ENCODE measurements around the gene RBM28.

RBM28 gene

DNA sequence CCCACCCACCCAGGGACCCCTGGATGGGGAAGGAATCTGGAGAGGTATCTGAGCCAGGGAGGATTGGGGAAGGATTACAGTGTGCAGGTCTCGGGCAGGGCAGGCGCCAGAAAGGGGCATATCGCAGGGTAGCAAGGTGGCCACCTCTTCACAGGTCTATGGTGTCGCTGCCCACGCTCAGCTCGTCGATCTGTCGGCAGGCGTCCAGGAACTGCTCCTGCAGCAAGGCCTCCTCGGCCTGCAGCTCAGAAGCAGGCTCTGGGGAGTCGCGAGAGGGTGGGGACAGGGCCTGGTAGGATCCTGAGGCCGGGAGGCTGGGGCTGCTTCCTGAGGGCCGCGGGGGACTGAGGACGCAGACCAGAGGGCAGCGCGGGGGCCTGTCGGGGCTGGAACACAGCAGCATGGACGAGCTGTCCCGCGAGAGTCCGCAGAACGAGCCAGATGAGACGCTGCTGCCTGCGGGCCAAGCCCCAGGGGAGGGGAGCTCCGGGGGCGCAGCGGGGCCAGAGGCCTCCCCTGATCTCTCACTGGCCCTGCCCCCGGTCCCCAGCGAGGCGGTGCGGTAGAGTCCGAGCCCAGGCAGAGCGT lies 7.1 kb upstream of the RBM28 start:
- in situ Hi-C loops (cut with HindIII; ENCODE audit: low sequenced_read_pairs) = loop anchor here (5.0 kb wide), 1 partner anchor 56 kb away; the partner anchor contains the start of gene IMPDH1

DNA sequence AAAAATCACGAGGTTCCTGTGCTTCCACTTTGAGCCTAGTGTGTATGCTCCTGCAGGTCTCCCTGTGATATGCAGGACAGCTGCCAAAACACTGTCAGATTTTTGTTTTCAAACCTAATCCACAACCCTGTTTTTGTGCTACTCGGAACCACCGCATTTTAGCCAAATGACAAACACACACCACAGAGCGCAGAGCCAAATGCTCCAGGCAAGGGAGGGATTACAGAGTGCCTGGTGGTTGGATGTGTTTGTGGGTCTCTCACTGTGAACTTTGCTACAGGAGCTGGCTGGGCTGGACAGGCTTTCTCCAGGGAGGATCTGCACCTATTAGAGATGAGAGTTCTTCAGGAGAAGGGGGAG lies 5.7 kb upstream of the RBM28 start:
- in situ Hi-C loops (cut with HindIII; ENCODE audit: low sequenced_read_pairs) = loop anchor here (5.0 kb wide), 1 partner anchor 113 kb away; no protein-coding TSS in a partner anchor

DNA sequence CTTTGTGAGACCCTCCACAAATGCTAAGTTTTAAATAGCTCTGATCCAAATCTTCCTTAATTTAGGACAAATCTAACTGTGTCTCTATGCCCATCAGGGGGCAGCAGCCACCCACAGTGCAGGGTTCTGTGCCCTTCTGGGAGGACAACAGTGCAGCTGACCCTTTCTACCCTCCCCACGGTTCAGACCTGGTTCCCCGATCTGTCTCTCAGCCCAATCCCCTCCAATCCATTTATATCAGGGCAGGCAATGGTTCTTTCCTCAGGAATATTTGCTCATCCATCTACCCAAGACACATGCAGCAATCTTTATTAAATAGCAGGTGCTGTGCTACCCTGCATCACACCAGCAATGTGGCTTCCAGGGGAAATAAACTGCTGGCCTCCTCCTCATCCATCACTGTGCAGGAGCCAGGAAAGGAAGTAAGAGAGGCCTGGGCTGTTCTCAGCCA lies 4.0 kb upstream of the RBM28 start:
- in situ Hi-C loops (cut with HindIII; ENCODE audit: low sequenced_read_pairs) = loop anchor here (5.0 kb wide), 1 partner anchor 115 kb away; no protein-coding TSS in a partner anchor

DNA sequence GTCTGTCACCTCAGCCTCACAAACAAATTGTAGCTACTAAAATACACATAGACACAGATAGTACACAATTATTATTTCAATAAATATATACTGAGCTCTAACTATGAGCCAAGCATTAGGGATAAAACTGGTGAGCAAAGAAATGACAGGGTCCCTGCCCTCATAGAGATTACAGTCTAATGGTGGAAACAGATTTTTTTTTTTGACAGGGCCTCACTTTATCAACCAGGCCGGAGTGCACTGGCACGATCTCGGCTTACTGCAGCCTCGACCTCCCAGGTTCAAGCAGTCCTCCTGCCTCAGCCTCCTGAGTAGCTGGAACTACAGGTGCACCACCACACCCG lies 695 bp upstream of the RBM28 start:
- in situ Hi-C loops (cut with HindIII; ENCODE audit: low sequenced_read_pairs) = no loop called here

DNA sequence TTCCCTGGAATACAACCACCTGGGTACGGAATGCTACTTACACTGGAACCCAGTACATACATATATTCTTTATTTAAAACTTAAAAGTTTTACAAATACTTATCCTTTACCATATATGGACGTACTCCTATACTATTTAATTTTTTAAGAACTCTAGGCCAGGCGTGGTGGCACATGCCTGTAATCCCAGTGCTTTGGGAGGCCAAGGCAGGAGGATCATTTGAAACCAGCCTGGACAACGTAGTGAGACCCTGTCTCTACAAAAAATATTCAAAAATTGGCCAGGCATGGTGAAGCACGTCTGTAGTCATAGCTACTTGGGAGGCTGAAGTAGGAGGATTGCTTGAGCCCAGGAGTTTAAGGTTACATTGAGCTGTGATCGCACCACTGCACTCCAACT lies 2.0 kb downstream of the RBM28 start:
- in situ Hi-C loops (cut with HindIII; ENCODE audit: low sequenced_read_pairs) = no loop called here

DNA sequence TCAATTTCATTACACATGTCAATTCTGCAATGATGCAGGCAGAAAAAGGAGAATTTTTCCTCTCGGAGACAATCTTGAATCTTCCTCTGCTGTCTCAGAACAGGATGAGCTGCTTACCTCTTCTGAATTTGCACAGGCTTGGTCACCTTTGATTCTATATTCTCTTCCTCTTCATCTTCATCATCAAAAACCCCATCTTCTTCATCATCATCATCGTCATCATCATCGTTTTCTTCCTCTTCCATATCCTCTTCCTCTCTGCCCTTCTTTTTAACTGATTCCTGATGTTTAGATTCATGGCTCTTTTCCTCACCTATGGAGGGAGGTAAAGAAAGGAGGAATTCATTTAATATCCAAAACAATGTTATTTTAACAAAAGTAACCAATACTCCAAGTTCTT lies 8.0 kb downstream of the RBM28 start:
- in situ Hi-C loops (cut with HindIII; ENCODE audit: low sequenced_read_pairs) = loop anchor here (10.0 kb wide), 1 partner anchor 59 kb away; no protein-coding TSS in a partner anchor

DNA sequence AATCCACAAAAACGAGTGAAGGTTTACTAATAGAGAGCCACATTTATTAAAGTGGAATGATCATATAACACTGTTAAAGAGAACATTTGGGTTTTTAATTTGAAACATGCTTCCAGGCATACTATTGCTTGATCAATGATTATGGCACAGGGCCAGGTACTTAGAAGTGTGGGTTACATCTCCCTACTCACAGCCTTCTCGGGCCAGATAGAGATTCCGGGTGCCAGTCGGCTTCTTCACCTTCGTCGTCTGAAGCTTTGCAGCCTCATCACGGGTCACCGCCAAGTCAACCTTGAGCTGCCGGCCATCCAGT lies 19.4 kb downstream of the RBM28 start:
- in situ Hi-C loops (cut with HindIII; ENCODE audit: low sequenced_read_pairs) = no loop called here

DNA sequence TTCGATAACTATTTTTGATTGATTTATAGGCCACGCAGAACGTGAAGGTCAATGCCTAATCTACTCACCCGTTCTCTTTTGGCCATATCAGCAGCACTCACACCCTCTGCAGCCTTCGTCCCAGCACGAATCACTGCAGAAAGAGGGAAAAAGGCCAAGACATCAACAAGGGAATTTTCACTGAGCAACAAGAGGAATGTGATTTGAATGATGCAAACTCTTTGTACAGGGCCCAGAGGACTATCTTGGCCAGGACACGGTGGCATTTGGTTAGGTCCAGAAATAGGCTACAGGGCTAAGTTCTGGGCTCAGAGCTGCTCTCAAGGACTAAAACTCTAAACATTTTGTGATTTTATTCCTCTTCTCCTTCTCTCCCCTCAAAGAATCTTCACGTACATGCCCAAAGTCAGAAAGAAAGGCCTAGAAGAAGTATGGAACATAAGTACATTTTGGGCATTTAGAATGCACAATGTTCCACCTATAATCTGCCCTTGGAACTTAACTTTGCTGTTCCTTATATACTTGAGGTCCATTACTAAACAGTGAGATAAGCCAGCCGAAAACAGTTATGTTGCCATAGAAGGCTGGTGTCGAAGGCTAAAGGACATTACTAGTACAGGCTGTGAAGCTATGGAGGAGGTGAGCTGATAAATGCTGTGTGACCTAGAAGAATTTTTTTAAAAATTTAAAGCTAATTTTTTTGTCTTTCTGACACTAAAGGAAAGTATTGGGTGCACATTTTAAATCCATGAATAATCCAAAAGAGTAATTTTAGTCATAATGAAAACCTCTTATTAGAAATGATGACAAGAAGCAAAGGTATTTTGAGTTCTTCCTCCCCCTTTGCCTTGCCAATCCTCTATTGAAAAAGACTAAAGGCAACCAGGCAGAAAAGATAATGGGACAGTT lies 20.0 kb downstream of the RBM28 start:
- in situ Hi-C loops (cut with HindIII; ENCODE audit: low sequenced_read_pairs) = no loop called here

DNA sequence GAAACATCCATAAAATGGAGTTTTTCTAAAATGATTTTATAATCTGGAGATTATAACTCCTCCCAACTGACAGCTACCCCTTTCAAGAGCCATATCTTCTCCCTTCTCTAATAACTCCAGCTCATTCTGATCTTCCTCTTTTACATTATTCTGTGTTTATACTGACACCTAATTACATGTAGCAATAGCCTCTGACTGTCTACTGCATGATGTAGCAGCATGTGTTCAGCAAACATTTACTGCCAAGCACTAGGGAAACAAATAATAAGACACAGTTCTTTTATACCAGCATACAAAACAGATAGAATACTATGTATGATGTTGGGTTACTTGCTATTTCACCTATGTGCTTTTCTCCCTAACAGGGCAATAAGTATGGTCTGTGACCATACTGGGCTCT lies 20.7 kb downstream of the RBM28 start:
- in situ Hi-C loops (cut with HindIII; ENCODE audit: low sequenced_read_pairs) = no loop called here

DNA sequence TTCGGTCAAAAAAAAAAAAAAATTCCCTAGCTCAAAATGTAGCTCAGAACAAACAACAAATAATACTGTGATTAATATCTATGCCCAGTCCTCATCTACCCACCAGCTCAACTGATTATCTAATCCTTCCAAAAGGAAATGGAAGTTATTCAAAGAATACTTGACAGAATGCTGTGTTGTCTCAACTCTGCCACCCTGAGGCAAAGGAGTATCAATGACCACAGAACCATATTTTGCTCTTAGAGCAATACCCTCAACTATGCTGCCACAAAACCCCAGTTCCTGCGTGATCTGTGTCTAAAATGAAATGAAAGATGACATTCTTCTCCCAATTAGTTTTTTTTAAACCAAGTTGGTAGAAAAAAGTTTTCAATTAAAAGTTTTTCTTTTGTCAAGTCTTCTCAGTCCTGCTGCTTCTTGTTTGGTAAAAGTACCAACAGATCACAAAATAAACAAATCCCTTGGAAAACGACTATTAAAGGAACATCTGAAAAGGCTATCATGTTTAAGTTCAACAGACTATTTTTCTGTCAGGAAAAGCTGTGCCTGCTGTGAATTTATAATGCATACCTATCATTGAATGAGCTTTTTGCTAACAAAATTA lies 21.6 kb downstream of the RBM28 start:
- in situ Hi-C loops (cut with HindIII; ENCODE audit: low sequenced_read_pairs) = no loop called here

DNA sequence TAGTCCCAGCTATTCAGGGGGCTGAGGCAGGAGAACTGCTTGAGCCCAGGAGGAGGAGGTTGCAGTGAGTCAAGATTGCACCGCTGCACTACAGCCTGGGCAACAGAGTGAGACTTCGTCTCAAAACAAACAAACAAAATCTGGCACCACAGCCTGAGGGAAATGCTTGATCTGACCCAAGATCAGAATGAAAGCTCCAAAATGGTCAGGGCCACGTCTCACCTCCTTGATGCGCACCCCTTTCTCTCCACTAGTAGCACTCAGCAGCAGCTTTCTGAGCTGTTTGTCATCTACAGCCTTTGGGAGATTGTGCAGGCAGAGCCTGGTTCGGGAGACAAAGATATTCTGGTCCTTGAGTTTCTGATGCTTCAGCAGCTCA lies 22.7 kb downstream of the RBM28 start:
- in situ Hi-C loops (cut with HindIII; ENCODE audit: low sequenced_read_pairs) = no loop called here

DNA sequence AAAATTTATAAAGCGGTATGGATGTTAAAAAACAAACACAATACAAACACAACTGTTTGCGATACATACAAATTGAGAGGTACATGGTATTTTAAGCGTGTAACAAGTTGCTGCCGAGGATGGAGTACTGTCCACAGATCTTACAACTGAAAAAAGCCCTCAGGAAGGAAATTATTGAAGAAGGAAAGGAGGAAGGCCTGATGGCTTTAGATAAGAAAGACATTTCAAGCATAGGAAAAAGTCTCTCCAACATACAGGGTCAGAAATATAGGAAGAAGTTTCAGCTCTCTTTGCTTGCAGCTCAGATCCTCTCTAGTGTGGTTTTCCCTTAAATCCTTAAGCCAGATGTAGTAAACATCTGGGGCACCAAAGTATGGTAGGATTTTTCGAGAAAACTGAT lies 25.0 kb downstream of the RBM28 start:
- in situ Hi-C loops (cut with HindIII; ENCODE audit: low sequenced_read_pairs) = no loop called here

DNA sequence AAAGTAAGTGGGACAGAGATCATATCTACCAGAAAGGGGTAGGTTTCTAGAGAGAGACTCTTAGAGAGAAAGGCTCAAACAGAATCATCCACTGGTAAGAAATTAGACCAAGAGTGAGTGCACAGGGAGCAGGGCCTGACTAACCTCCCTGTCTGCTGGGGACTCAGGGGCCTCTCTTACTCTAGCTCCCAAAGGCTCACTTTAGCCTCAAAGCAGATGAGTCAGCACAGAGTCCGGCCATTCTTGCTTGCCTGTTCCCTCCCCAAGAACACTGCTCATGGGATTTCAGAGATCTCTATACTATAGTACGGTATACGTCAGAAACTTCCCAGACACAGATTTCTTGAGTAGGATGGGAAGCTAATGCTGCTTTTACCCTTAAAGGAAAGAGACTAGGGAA lies 32.7 kb downstream of the RBM28 start:
- in situ Hi-C loops (cut with HindIII; ENCODE audit: low sequenced_read_pairs) = no loop called here

DNA sequence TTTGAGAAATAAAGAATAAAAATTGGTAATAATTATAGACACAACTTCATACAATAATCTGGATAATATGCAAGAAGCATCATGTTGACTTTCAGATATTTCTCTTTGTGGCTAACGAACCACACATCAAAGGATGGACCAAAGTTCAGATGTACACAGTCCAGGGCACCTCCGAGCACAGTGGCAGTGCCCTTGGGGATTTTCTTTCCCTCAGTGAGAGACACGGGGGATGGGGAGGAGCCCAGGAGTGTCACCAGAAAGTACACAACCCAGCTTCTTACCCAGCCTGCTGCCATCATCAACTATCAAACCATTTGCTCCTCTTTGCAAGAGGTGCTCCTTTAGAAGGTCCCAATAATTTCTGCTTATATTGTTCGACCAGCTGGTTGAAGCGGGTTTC lies 33.2 kb downstream of the RBM28 start:
- in situ Hi-C loops (cut with HindIII; ENCODE audit: low sequenced_read_pairs) = no loop called here

DNA sequence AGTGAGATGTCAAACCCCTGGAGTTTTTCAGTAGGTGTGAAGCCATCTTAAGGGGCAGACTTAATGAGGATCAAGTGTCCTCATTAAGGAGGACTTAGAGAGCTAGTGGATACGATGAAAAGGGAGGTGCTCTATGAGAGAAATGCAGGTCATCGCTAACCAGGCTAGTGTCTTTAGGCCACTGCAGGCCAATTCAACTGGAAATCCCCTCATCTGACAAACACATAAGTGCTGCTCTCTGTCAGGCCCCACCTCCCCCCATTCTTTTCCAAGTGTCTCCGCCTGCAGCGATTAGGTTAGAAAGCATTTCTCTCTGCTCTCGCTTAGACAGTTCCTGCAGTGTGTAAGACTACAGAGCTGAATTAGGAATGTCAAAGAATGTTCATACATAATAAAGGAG lies 33.7 kb downstream of the RBM28 start:
- in situ Hi-C loops (cut with HindIII; ENCODE audit: low sequenced_read_pairs) = no loop called here

DNA sequence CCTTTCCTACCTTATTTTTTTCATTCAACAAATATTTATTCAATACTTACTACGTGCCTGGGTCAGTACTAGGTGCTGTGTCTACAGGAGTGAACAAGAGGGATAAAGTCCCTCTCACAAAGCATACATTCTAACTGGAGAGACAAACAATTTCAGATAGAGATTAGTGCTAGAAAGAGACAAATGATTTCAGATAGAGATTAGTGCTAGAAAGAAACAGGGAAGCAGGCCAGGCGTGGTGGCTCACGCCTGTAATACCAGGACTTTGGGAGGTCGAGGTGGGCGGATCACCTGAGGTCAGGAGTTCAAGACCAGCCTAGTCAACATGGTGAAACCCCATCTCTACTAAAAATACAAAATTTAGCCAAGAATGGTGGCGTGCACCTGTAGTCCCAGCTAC lies 34.6 kb downstream of the RBM28 start:
- in situ Hi-C loops (cut with HindIII; ENCODE audit: low sequenced_read_pairs) = no loop called here

DNA sequence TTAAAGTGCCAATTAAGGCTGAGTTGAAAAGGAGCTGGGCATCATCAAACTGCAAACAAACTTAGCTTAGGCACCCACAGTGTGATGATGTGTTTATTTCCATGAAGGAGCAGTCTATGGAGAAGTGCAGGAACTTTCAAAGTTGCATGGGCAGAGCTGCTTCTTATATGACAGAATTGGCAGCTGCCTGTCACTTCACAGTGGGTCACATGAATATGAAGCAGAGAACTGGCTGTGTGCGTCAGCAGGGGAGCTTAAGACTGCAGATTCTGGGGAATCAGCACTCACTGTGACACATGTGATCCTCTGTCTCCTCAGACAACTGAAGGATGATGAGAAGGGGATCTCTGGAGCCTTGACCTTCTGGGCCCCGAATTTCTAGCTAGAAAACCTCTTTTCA lies 36.6 kb downstream of the RBM28 start:
- in situ Hi-C loops (cut with HindIII; ENCODE audit: low sequenced_read_pairs) = no loop called here

DNA sequence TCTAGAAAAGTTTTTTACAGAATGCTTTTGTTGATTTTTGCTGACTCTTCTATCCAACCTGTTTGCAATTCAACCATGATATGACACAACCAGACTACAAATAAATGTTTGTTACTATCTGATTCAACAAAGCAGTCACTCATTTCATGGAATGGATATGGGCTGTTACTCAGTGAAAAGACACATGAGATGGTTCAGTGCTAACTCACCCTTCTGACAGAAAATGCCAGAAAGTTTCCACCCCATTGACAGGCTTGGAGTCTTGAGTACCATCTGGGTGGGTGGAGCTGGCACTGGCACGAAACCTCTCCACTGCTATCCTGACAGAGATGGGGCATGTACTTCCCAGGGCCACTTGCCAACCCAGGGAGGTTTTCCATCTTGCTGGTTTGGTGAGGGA lies 39.5 kb downstream of the RBM28 start:
- in situ Hi-C loops (cut with HindIII; ENCODE audit: low sequenced_read_pairs) = no loop called here

DNA sequence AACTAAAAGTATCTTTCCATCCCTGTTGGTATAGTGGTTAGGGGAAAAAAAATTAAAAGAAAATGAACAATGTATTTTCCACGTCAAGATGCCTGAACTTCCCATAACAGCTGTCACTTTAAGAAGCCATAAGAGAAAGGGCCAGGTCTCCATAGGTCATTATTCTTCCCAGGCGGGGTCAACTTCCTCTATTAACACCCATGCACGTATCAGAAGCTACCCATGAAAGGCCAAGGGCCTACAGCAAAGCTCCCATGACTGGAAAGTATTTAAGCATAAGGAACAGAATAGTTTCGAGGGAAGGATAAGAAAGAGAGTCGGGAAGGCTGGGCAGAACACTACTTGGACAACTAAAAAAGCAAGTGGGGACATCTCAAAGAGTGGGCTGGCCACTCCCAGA lies 40.1 kb downstream of the RBM28 start:
- in situ Hi-C loops (cut with HindIII; ENCODE audit: low sequenced_read_pairs) = no loop called here

DNA sequence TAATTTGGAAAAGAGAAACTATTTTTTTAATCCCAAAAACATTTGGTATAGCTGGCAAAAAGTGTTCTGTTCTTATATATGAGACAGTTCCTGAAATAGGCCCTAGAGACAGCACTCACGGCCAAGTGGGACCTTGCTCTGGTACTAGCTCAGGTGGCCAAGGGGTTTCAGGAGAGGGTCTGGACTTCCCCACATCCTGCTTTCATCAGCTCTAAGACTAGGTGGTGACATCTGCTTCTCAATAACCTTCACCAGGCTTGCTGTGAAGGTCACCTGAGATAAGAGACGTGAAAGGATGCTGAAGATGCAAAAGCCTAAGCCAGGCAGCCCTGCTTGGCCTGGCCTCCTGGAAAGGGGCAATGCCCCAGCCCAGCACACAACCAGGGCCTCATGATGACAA lies 40.6 kb downstream of the RBM28 start:
- in situ Hi-C loops (cut with HindIII; ENCODE audit: low sequenced_read_pairs) = no loop called here

DNA sequence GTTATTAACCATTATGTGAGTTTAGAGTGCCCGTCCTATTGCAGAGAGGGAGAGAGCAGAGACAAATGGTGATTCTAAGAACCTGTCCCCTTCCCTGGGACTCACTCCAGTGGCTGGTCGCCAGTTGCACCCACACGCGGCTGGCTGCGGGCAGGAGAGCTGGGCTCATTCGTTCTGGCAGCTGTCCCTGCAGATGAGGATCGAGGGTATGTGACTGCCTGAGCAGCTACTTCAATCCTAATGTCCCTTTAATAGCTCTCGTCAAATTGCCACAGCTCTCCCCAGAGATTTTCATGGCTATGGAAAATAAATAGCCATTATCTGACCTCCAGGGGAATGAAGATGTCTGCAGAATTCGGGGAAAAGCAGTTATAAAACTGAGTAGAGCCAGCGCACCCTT lies 41.6 kb downstream of the RBM28 start:
- in situ Hi-C loops (cut with HindIII; ENCODE audit: low sequenced_read_pairs) = no loop called here

DNA sequence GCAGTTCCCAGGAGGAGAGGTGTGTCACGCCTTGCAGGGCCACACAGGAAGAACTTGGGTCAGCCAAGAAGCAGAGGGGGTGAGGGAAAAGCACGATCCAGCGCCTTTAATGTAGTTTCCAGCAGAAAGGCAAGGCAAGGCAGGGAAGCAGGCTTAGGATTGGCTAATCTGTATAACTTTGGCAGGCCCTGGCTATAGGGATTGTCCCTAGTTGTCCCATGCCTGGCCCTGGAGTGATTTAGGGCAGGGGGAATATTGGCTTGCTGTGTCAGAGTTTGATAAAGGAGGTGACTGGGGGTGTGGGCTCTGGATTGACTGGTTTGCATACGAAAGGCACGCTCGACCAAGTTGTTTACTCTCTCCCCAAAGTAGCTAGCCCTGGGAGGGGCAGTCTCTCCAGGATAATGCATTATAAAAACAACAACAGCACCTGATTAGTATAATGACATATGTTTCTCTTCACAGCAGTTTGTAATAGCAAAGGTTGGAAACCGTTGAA lies 44.5 kb downstream of the RBM28 start:
- in situ Hi-C loops (cut with HindIII; ENCODE audit: low sequenced_read_pairs) = no loop called here

All from endothelial cell of hepatic sinusoid (primary cell).